Activated CD8-positive, alpha-beta memory T cell treated with anti-CD3 and anti-CD28 coated beads, Interleukin-2, amount 50 U/mL, for 24 hours (primary cell): Measurements from ENCODE around the gene CENPV.
"Not testable (repeated sequence)": the region's sequence is repeated elsewhere in the genome, so short reads cannot be mapped to it uniquely, and the experiment has no call there.

Experiments used
- DNase-seq: peaks from one replicate; pipeline ENCODE4 v3.0.0-alpha.2; 2020; ENCODE audit errors: extremely low read depth

CENPV gene

DNA sequence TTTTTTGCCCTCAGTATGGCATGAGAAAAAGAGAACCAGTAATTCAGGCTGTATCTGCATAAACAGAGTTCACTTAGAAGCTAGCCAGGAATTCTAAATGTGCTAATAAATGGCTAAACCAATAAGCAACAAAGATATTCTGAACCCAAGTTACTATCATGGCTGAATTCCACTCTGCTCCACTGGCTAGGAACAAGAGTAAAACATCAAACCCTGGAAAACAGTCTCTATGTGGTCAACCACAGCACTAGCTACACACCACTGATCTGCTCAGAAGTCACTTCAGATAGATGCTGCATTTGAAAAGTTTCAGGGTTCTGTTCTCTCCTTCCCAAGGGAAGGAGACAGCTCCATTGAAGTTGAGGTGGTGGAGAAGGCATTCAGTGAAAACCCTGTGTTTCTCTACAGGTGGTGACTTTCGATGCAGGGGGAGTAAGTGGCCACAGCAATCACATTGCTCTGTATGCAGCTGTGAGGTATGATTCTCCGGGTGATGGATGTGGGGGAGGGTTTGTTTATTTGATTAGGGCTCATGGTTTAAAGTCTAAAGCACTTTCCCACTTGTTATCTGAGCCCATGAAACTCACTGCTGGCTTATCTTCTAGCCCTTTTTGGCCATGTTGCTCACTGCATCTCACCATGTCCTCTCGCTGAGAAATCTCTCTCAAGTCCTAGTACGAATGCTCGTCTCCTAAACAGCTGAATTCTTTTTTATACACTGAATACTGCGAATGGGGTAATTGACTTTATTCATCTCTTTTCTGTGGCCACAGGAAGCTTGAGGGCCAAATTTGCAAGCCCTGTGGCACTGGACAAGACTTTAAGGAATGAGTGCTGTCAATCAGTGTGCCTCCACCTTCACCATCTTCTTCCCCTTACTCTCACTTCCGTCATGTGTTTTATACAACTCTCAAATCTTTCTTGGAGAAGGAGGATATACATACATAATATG, 39.9 kb downstream of the CENPV start:
- no peak for DNase-seq

DNA sequence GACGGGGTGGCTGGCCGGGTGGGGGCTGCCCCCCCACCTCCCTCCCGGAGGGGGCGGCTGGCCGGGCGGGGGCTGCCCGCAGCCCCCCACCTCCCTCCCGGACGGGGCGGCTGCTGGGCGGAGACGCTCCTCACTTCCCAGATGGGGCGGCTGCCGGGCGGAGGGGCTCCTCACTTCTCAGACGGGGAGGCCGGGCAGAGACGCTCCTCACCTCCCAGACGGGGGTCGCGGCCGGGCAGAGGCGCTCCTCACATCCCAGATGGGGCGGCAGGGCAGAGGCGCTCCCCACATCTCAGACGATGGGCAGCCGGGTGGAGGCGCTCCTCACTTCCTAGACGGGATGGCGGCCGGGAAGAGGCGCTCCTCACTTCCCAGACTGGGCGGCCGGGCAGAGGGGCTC, 41.2 kb downstream of the CENPV start:
- DNase-seq = not testable (repeated sequence)

DNA sequence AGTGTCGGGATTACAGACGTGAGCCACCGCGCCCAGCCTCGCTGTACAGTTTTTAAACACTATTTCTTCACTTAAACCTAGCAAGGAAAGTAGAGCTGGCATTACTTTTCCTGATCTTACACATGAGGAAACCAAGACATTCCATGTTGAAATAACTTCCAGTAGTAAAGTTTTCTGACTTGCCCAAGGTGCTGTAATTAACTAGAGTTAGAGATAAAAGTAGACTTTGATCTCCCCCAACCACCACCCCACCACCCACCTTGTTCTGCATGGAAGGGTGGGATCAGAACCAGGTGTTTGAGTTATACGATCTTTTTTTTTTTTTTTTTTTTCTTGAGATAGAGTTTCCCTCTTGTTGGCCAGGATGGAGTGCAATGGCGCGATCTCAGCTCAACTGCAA, 47.1 kb downstream of the CENPV start:
- DNase-seq = no peak

DNA sequence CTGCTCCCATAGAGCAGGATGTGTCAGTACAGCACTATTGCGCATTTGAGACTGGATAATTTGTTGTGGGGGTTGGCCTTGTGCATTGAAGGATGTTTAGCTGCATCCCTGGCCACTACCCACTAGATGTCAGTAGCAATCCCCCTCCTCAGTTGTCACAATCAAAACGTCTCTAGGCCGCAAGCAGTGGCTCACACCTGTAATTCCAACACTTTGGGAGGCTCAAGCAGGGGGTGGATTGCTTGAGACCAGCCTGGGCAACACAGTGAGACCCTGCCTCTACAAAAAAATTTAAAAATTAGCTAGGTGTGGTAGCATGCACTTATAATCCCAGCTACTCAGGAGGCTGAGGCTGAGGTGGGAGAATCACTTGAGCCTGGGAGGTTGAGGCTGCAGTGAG, 48.4 kb downstream of the CENPV start:
- DNase-seq = no peak

DNA sequence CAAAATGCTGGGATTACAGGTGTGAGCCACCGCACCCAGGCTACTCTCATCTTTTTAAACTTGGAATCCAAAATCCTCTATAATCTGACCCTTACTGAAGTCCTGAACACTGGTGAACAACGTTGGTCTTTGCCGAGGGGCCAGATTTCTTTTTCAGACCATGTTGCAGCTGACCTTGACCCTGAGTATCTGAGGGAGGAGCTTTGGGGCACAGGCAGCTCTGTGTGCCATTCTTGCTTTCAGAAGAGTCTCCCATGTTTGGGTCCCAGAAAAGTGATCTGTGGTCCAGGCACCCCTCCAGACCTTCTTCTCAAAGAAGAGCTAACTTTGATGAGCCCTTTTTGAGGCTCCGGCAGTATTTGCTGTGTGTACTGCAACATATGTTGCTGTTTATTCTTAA, 50.4 kb downstream of the CENPV start:
- DNase-seq = no peak

DNA sequence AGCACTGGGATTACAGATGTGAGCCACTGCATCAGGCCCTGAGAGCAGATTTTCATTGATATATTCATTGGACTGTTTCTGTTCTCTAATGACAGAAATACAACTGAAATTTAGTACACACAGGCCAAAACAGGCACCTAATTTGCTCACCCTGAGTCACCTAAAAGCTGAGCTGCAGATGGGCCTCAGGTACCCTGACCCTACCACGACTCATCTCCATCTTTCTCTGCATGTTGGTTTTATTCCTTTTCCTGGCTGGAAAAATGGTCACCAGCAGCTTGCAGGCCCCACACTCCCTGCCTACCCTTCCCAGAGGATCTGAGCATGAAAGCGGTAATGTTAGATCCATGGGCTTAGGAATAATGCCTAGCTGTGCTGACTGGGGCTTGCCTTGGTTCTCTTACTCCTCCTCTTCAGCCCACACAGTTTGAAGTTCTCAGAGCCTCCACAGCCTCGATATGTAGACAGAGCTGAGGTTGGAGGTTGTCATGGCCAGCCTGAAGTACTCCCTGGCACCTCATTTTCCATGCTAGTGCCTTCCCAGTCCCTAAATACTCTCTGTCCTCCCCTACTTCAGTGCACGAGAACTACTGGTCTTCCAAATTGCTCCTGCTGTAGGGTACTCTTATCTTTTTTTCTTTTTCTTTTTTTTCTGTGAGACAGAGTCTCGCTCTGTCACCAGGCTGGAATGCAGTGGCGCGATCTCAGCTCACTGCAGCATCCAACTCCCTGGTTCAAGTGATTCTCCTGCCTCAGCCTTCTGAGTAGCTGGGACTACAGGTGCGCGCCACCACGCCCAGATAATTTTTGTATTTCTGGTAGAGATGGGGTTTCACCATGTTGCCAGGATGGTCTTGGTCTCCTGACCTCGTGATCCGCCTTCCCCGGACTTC, 51.1 kb downstream of the CENPV start:
- DNase-seq = no peak

DNA sequence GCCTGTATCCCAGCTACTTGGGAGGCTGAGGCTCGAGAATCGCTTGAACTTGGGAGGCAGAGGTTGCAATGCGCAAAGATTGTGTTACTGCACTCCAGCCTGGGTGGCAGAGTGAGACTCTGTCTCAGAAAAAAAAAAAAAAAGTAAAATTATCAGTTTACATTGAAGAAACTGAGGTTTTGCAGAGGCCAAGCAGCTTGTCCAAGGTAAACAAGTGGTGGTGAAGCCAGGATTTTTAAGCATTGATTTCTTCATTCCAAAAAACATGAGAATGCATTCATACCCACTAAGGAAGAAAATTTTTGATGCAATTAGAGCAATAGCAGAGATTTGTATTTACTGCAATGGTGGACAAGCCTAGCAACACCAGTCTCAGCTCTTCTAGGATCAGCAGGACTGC, 52.7 kb downstream of the CENPV start:
- DNase-seq = no peak

DNA sequence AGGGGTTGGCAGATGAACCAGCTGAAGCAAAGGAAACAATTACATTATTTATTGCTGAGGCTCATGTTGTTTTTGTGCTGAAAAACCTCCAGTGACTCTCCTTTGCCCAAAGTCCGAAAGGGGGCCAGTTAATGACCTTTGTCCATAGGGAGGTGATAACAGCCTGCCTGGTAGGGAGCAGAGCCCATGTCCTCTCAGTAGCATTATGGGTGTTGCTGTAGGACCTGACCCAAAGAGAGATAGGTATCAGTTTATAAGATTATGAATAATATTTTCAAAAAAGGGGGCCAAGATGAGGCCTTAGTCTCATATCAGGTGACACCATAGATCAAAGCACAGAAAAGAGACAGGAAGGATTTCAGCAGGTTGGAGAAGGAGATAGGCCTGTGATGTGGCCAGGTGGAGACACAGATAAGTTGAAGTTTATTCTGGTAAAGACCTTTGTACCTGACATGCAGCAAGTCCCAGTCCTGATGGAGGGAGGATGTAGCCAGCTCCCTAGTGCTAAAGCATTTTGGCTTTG, 55.1 kb downstream of the CENPV start:
- DNase-seq = no peak

DNA sequence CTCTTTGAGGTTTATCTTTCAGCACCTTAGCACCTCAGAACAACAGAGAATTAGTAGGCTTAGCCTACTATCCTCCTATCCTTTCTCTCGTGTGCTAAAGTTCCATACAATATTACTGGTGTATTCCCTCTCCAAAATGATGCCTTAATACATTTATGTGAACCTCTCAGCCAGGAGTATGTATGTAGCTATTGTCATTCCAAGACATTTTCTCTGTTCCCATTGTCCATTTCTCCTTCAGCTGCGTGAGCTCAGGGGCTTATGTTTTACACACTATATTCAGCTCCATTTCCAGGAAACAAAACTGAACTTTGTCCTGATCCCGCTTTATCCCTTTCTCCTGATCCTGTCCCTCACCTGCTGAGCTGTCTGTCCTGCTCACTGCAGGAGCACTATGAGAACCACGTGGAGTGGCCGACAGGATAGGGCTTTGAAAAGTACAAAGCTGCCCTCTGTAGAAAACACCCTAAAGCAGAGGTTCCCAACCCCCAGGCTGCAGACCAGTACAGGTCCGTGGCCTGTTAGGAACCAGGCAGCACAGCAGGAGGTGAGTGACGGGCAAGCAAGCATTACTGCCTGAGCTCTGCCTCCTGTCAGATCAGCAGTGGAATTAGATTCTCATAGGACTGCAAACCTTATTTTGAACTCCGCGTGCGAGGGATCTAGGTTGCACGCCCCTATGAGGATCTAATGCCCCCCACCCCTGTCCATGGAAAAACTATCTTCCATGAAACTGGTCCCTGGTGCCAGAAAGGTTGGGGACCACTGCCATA, 55.7 kb downstream of the CENPV start:
- no peak for DNase-seq

DNA sequence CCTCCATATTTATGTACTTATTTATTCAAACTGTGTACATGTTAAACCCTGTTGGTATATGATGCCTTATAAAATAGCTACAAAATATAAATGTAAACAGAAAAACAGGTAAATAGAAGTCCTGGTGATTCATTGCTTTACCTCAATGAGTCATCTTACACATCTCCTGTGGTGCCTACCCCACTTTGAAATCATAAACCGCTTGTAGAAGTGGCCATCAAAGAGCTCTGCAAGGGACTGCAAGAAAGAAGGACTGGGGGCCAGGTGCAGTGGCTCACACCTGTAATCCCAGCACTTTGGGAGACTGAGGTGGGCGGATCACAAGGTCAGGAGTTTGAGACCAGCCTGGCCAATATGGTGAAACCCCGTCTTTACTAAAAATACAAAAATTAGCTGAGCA, 57.2 kb downstream of the CENPV start:
- DNase-seq = not testable (repeated sequence)

DNA sequence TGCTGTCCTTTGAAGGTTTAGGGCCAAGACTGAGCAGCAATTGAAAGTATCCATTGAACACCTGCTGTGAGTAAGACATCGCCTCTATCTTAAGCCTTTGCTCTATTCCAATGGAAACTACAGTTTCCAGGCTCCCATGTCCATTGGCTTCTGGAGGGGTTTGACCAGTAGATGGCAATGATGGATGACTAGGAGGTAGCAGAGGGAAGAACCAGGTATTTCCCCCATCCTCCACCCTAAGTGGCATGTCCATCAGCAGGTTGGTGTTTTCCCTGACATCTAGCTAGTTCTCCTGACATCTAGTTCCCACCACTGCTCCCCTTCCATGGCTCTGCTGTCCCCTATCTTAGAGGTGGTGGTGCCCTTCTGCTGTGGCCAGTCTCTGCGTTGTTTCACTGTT, 58.7 kb downstream of the CENPV start:
- no peak for DNase-seq

DNA sequence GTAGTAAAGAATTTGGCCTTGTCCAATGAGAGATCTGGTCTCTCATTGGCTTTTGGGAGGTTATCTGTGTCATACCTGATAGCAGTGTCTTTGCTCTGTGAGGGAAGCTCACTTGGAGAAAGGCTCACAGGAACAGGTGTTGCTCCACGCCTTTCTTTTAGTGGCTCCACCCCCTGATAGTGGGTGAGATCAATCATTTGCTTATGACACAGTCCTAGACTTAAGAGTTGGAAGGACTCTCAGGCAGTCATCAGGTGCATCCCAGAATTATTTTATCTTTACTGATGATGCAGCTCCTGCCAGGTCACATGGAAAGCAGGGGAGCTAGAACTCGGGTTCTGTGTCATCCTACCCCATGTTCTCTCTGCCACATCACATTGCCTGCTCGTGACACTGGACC, 59.3 kb downstream of the CENPV start:
- DNase-seq = no peak
